ENCODE measurements around the gene HEXIM2.

DNA sequence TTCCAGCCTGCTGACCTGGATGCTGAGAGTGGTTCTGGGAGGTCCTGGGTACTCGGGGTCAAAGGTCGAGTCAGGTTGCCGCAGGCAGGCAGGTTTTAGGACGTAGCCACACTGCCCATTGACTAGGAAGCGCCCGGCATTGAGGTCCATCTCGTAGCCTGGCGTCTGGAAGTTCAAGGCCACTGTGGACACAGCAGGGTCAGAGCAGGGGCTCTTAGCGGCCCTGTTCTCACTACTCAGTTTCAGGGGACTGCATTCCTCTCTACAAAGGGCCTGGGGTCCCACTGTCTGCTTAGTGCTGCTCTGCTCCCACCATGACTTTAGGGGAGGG lies 48.3 kb upstream of the HEXIM2 start:
- TF ChIP-seq, protein P1, sequence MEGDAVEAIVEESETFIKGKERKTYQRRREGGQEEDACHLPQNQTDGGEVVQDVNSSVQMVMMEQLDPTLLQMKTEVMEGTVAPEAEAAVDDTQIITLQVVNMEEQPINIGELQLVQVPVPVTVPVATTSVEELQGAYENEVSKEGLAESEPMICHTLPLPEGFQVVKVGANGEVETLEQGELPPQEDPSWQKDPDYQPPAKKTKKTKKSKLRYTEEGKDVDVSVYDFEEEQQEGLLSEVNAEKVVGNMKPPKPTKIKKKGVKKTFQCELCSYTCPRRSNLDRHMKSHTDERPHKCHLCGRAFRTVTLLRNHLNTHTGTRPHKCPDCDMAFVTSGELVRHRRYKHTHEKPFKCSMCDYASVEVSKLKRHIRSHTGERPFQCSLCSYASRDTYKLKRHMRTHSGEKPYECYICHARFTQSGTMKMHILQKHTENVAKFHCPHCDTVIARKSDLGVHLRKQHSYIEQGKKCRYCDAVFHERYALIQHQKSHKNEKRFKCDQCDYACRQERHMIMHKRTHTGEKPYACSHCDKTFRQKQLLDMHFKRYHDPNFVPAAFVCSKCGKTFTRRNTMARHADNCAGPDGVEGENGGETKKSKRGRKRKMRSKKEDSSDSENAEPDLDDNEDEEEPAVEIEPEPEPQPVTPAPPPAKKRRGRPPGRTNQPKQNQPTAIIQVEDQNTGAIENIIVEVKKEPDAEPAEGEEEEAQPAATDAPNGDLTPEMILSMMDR (conservative IDR thresholded peaks at IDR 0.05; ENCODE audit: low read depth, low read length) = no peak
- TF ChIP-seq EZH2phosphoT487 (IDR thresholded peaks at IDR 0.05; ENCODE audit: borderline replicate concordance, low read length) = no peak
- TF ChIP-seq EZH2 (IDR thresholded peaks at IDR 0.05; ENCODE audit: low read length, unreplicated experiment) = no peak

All from PC-3 (cell line).